GM21381 (cell line): ENCODE results near the gene DISP3.

Experiments used
- ATAC-seq: cut with Tn5 transposase; IDR thresholded peaks from one replicate; pipeline ENCODE4 v1.9.1; 2021; ENCODE audit warnings: mild to moderate bottlenecking, moderate library complexity; ENCODE audit not compliant: unreplicated experiment

DISP3 gene

GRCh38 chr1:11478571-11479374, at the start of gene DISP3:
TSS of gene DISP3 (plus strand) at chr1:11479155. CDS start at chr1:11500993, 21,838 bp downstream.
- ATAC-seq = peak; percentile 74

GRCh38 chr1:11429226-11429625, 49.7 kb upstream of the DISP3 start:
- no peak for ATAC-seq

GRCh38 chr1:11429935-11430334, 49.0 kb upstream of the DISP3 start:
- ATAC-seq = no peak

GRCh38 chr1:11431941-11432507, 46.9 kb upstream of the DISP3 start:
- ATAC-seq = no peak

- no peak for ATAC-seq
These were observed 46.4 kb upstream of the DISP3 start for GRCh38 chr1:11432526-11432925.

GRCh38 chr1:11434501-11434900, 44.5 kb upstream of the DISP3 start:
- no peak for ATAC-seq

- no peak for ATAC-seq
These were observed 44.0 kb upstream of the DISP3 start for GRCh38 chr1:11434926-11435325.

GRCh38 chr1:11438996-11439395, 40.0 kb upstream of the DISP3 start:
- no peak for ATAC-seq

GRCh38 chr1:11441211-11441952, 37.6 kb upstream of the DISP3 start:
- ATAC-seq = no peak

- no peak for ATAC-seq
These were observed 35.9 kb upstream of the DISP3 start for GRCh38 chr1:11443043-11443442.

- no peak for ATAC-seq
These were observed 34.8 kb upstream of the DISP3 start for GRCh38 chr1:11443961-11444658.

GRCh38 chr1:11444907-11445306, 34.0 kb upstream of the DISP3 start:
- no peak for ATAC-seq

GRCh38 chr1:11447903-11448302, 31.1 kb upstream of the DISP3 start:
- no peak for ATAC-seq

- no peak for ATAC-seq
These were observed 30.4 kb upstream of the DISP3 start for GRCh38 chr1:11448373-11449099.

GRCh38 chr1:11449100-11449403, 29.9 kb upstream of the DISP3 start:
- no peak for ATAC-seq

- no peak for ATAC-seq
These were observed 28.6 kb upstream of the DISP3 start for GRCh38 chr1:11450310-11450709.

GRCh38 chr1:11453742-11454491, 25.0 kb upstream of the DISP3 start:
- no peak for ATAC-seq

- ATAC-seq = no peak
These were observed 22.9 kb upstream of the DISP3 start for GRCh38 chr1:11455967-11456570.

GRCh38 chr1:11456965-11457364, 22.0 kb upstream of the DISP3 start:
- ATAC-seq = no peak

GRCh38 chr1:11458811-11459275, 20.1 kb upstream of the DISP3 start:
- ATAC-seq = no peak
